Fibroblast of lung (primary cell): ENCODE results near the gene SPACA9.

Source experiments
- CTCF ChIP-seq, 2 donors: IDR thresholded peaks in 1 of 2; conservative IDR thresholded peaks in 1 of 2; 1 replicate in 1 of 2; 2 replicates in 1 of 2; pipeline ENCODE4 v1.5.1; 2011 to 2012; ENCODE audit warnings: low read length in 2 of 2, control low read depth in 1 of 2, inconsistent platforms in 1 of 2, low read depth in 1 of 2, mild to moderate bottlenecking in 1 of 2
- EZH2 ChIP-seq: IDR thresholded peaks from 2 replicates; pipeline ENCODE4 v1.5.1; 2012; ENCODE audit warnings: low read length, control low read depth, mild to moderate bottlenecking; ENCODE audit errors: missing control alignments

- TF ChIP-seq CTCF (conservative IDR thresholded peaks at IDR 0.05 in 1 of 2, IDR thresholded peaks at IDR 0.05 in 1 of 2; ENCODE audit: low read depth in 1 of 2, low read length in 2 of 2) (no peak), EZH2 (no peak)
Observed at GRCh38 chr9:132908635-132909034, 29.9 kb downstream of the SPACA9 start.
